Activated T-helper 2 cell treated with anti-CD3 and anti-CD28 coated beads, Interferon-gamma antibody, Interleukin-2, Interleukin-4, amounts not matched to agents 10 μg/mL and 5 μg/mL and 100 μg/mL, durations not matched to agents 14 hours and 24 hours and 36 hours (primary cell): Measurements from ENCODE around the gene INSYN2A. TPM values are rescaled to one million over a fixed set of nuclear protein-coding genes. Genes with fewer than 3 reads are reported as not detected.

Experiments
- DNase-seq: peaks from one replicate; pipeline ENCODE4 v3.0.0; 2021; ENCODE audit warnings: low spot score
- H3K27ac Mint-ChIP-seq: one replicate; pipeline ENCODE4 v1.8.0; 2021; ENCODE audit warnings: mixed read lengths
- H3K27me3 Mint-ChIP-seq: one replicate; pipeline ENCODE4 v1.8.0; 2021; ENCODE audit warnings: low read depth, mixed read lengths
- H3K36me3 Mint-ChIP-seq: one replicate; pipeline ENCODE4 v1.8.0; 2021; ENCODE audit warnings: low read depth, mixed read lengths
- H3K4me1 Mint-ChIP-seq: one replicate; pipeline ENCODE4 v1.8.0; 2021; ENCODE audit warnings: low read depth, mixed read lengths
- H3K4me3 Mint-ChIP-seq: one replicate; pipeline ENCODE4 v1.8.0; 2021; ENCODE audit warnings: low read depth, mild to moderate bottlenecking, moderate library complexity, mixed read lengths
- H3K9me3 Mint-ChIP-seq: one replicate; pipeline ENCODE4 v1.8.0; 2021; ENCODE audit warnings: mixed read lengths
- intact Hi-C: fragments of 100-400 bp; cut with micrococcal nuclease; formaldehyde crosslinking; loops from one replicate; pipeline ENCODE4 v1.15.1; 2023
- total RNA-seq: library from RNA; stranded (reverse); gene quantifications from 2 replicates; pipeline ENCODE4 v1.2.3, GENCODE V29; 2022

INSYN2A gene
- not detected in 2 replicates for total RNA-seq

- Mint-ChIP-seq H3K4me3 (no peak within 1 kb of the TSS), H3K27ac (no peak within 1 kb of the TSS), H3K9me3 (no peaks in the 10 kb centered on the region), H3K27me3 (peaks cover 33% of the 10 kb centered on the region), H3K36me3 (no peaks in the 10 kb centered on the region), H3K4me1 (no peaks in the 10 kb centered on the region)
- intact Hi-C loops: no loop called here
- DNase-seq: no peak
Observed at GRCh38 chr10:127196282-127197153, at the start of gene INSYN2A. INSYN2A (minus strand) TSS chr10:127196591; CDS start chr10:127176395, 20,196 bp downstream.

- no peak for DNase-seq
- H3K36me3 Mint-ChIP-seq: no peaks in the 10 kb centered on the region
- intact Hi-C loops: no loop called here
- H3K27me3 Mint-ChIP-seq: no peaks in the 10 kb centered on the region
- H3K27ac Mint-ChIP-seq: no peak overlapping the region
- H3K9me3 Mint-ChIP-seq: no peaks in the 10 kb centered on the region
- no peak overlapping the region for H3K4me3 Mint-ChIP-seq
- H3K4me1 Mint-ChIP-seq: no peaks in the 10 kb centered on the region
Observed at GRCh38 chr10:127245456-127245855, 49.1 kb upstream of the INSYN2A start.

- Mint-ChIP-seq H3K9me3 (no peaks in the 10 kb centered on the region), H3K4me1 (no peaks in the 10 kb centered on the region), H3K4me3 (no peak overlapping the region), H3K27ac (no peak overlapping the region), H3K27me3 (no peaks in the 10 kb centered on the region), H3K36me3 (no peaks in the 10 kb centered on the region)
- DNase-seq: peak; percentile 11
- intact Hi-C loops: no loop called here
Observed at GRCh38 chr10:127243490-127244272, 47.3 kb upstream of the INSYN2A start.

GRCh38 chr10:127242914-127243313, 46.5 kb upstream of the INSYN2A start:
- no peaks in the 10 kb centered on the region for H3K9me3 Mint-ChIP-seq
- H3K27me3 Mint-ChIP-seq: no peaks in the 10 kb centered on the region
- intact Hi-C loops: no loop called here
- H3K27ac Mint-ChIP-seq: no peak overlapping the region
- no peak for DNase-seq
- no peaks in the 10 kb centered on the region for H3K4me1 Mint-ChIP-seq
- H3K4me3 Mint-ChIP-seq: no peak overlapping the region
- H3K36me3 Mint-ChIP-seq: no peaks in the 10 kb centered on the region

- Mint-ChIP-seq H3K36me3 (no peaks in the 10 kb centered on the region), H3K27me3 (peaks cover 7% of the 10 kb centered on the region), H3K27ac (no peak overlapping the region), H3K4me1 (no peaks in the 10 kb centered on the region), H3K4me3 (no peak overlapping the region), H3K9me3 (no peaks in the 10 kb centered on the region)
- no peak for DNase-seq
- intact Hi-C loops: no loop called here
Observed at GRCh38 chr10:127236266-127236665, 39.9 kb upstream of the INSYN2A start.

GRCh38 chr10:127234306-127234800, 38.0 kb upstream of the INSYN2A start:
- peaks cover 7% of the 10 kb centered on the region for H3K27me3 Mint-ChIP-seq
- intact Hi-C loops: no loop called here
- no peak overlapping the region for H3K4me3 Mint-ChIP-seq
- H3K9me3 Mint-ChIP-seq: no peaks in the 10 kb centered on the region
- no peak overlapping the region for H3K27ac Mint-ChIP-seq
- H3K4me1 Mint-ChIP-seq: no peaks in the 10 kb centered on the region
- H3K36me3 Mint-ChIP-seq: no peaks in the 10 kb centered on the region
- DNase-seq: no peak

GRCh38 chr10:127228195-127228787, 31.9 kb upstream of the INSYN2A start:
- H3K27me3 Mint-ChIP-seq: peaks cover 5% of the 10 kb centered on the region
- H3K4me3 Mint-ChIP-seq: no peak overlapping the region
- DNase-seq: no peak
- H3K36me3 Mint-ChIP-seq: no peaks in the 10 kb centered on the region
- no peaks in the 10 kb centered on the region for H3K4me1 Mint-ChIP-seq
- no peaks in the 10 kb centered on the region for H3K9me3 Mint-ChIP-seq
- intact Hi-C loops: no loop called here
- H3K27ac Mint-ChIP-seq: no peak overlapping the region

GRCh38 chr10:127227663-127228062, 31.3 kb upstream of the INSYN2A start:
- H3K36me3 Mint-ChIP-seq: no peaks in the 10 kb centered on the region
- no peaks in the 10 kb centered on the region for H3K9me3 Mint-ChIP-seq
- peaks cover 5% of the 10 kb centered on the region for H3K27me3 Mint-ChIP-seq
- no peak overlapping the region for H3K27ac Mint-ChIP-seq
- intact Hi-C loops: no loop called here
- H3K4me1 Mint-ChIP-seq: no peaks in the 10 kb centered on the region
- no peak overlapping the region for H3K4me3 Mint-ChIP-seq
- DNase-seq: no peak

- no peak overlapping the region for H3K4me3 Mint-ChIP-seq
- H3K9me3 Mint-ChIP-seq: no peaks in the 10 kb centered on the region
- H3K4me1 Mint-ChIP-seq: no peaks in the 10 kb centered on the region
- intact Hi-C loops: no loop called here
- no peak overlapping the region for H3K27ac Mint-ChIP-seq
- peaks cover 5% of the 10 kb centered on the region for H3K27me3 Mint-ChIP-seq
- H3K36me3 Mint-ChIP-seq: no peaks in the 10 kb centered on the region
- no peak for DNase-seq
Observed at GRCh38 chr10:127227027-127227426, 30.6 kb upstream of the INSYN2A start.

GRCh38 chr10:127221281-127221680, 24.9 kb upstream of the INSYN2A start:
- Mint-ChIP-seq H3K27me3 (no peaks in the 10 kb centered on the region), H3K9me3 (no peaks in the 10 kb centered on the region), H3K4me1 (no peaks in the 10 kb centered on the region), H3K4me3 (no peak overlapping the region), H3K27ac (no peak overlapping the region), H3K36me3 (no peaks in the 10 kb centered on the region)
- no peak for DNase-seq
- intact Hi-C loops: no loop called here

GRCh38 chr10:127218658-127219057, 22.3 kb upstream of the INSYN2A start:
- H3K36me3 Mint-ChIP-seq: no peaks in the 10 kb centered on the region
- no peak for DNase-seq
- no peak overlapping the region for H3K4me3 Mint-ChIP-seq
- no peaks in the 10 kb centered on the region for H3K27me3 Mint-ChIP-seq
- intact Hi-C loops: no loop called here
- no peaks in the 10 kb centered on the region for H3K9me3 Mint-ChIP-seq
- no peaks in the 10 kb centered on the region for H3K4me1 Mint-ChIP-seq
- no peak overlapping the region for H3K27ac Mint-ChIP-seq

GRCh38 chr10:127216786-127217185, 20.4 kb upstream of the INSYN2A start:
- no peaks in the 10 kb centered on the region for H3K27me3 Mint-ChIP-seq
- intact Hi-C loops: no loop called here
- H3K9me3 Mint-ChIP-seq: no peaks in the 10 kb centered on the region
- no peak overlapping the region for H3K27ac Mint-ChIP-seq
- H3K4me3 Mint-ChIP-seq: no peak overlapping the region
- H3K4me1 Mint-ChIP-seq: no peaks in the 10 kb centered on the region
- no peak for DNase-seq
- H3K36me3 Mint-ChIP-seq: no peaks in the 10 kb centered on the region

- Mint-ChIP-seq H3K27me3 (no peaks in the 10 kb centered on the region), H3K27ac (no peak overlapping the region), H3K4me1 (no peaks in the 10 kb centered on the region), H3K36me3 (no peaks in the 10 kb centered on the region), H3K4me3 (no peak overlapping the region), H3K9me3 (no peaks in the 10 kb centered on the region)
- no peak for DNase-seq
- intact Hi-C loops: no loop called here
Observed at GRCh38 chr10:127216274-127216673, 19.9 kb upstream of the INSYN2A start.
